ENCODE results near the gene PAX8. TPM values are rescaled to one million over a fixed set of nuclear protein-coding genes. Genes with fewer than 3 reads are reported as not detected.
"Not testable (repeated sequence)": the region's sequence is repeated elsewhere in the genome, so short reads cannot be mapped to it uniquely, and the experiment has no call there.

PAX8 gene
- total RNA-seq, 1 experiment from 2014 or later: 0.15 TPM

- CTCF ChIA-PET: no interaction called here
- POLR2A ChIA-PET: no interaction called here
- Histone ChIP-seq H3K36me3 (ENCODE audit: control insufficient read depth, insufficient read depth, low read length) (no peaks in the 10 kb centered on the region), H3K27me3 (ENCODE audit: control insufficient read depth, insufficient read depth, low read length) (no peaks in the 10 kb centered on the region; the same call in none of the 2 replicates), H3K27ac (ENCODE audit: low read length) (no peak overlapping the region), H3K9me3 (ENCODE audit: control insufficient read depth, insufficient read depth, low read depth, low read length) (no peaks in the 10 kb centered on the region), H3K4me1 (ENCODE audit: control insufficient read depth, insufficient read depth, low read length) (no peaks in the 10 kb centered on the region), H3K4me3 (ENCODE audit: low read depth in 2 of 2, low read length in 2 of 2) (no peak overlapping the region)
- DNase-seq (ENCODE audit: low read depth, low spot score) (no peak), ATAC-seq (no peak)
- no peak for TF ChIP-seq CTCF (IDR thresholded peaks at IDR 0.05)
- in situ Hi-C loops (cut with HindIII; ENCODE audit: low pct_unique_long_range_greater_than_20kb, low sequenced_read_pairs) (no loop called here), intact Hi-C loops (cut with micrococcal nuclease; ENCODE audit: unreplicated experiment) (no loop called here)
- BruUV-seq (replicated peaks): no TSS peak
Measured at GRCh38 chr2:113309655-113310387, 31.1 kb upstream of the PAX8 start.

GRCh38 chr2:113308784-113309183 lies 30.1 kb upstream of the PAX8 start:
- BruUV-seq (replicated peaks); H3K4me1 ChIP-seq (ENCODE audit: control insufficient read depth, insufficient read depth, low read length); POLR2A ChIA-PET; in situ Hi-C loops (cut with HindIII; ENCODE audit: low pct_unique_long_range_greater_than_20kb, low sequenced_read_pairs); ATAC-seq; H3K36me3 ChIP-seq (ENCODE audit: control insufficient read depth, insufficient read depth, low read length); H3K4me3 ChIP-seq (ENCODE audit: low read depth in 2 of 2, low read length in 2 of 2); H3K9me3 ChIP-seq (ENCODE audit: control insufficient read depth, insufficient read depth, low read depth, low read length); DNase-seq (ENCODE audit: low read depth, low spot score); H3K27ac ChIP-seq (ENCODE audit: low read length); CTCF ChIA-PET; intact Hi-C loops (cut with micrococcal nuclease; ENCODE audit: unreplicated experiment); H3K27me3 ChIP-seq (ENCODE audit: control insufficient read depth, insufficient read depth, low read length): not testable (repeated sequence)

GRCh38 chr2:113306207-113306606 lies 27.5 kb upstream of the PAX8 start:
- DNase-seq (ENCODE audit: low read depth, low spot score); H3K4me1 ChIP-seq (ENCODE audit: control insufficient read depth, insufficient read depth, low read length); H3K27ac ChIP-seq (ENCODE audit: low read length); intact Hi-C loops (cut with micrococcal nuclease; ENCODE audit: unreplicated experiment); in situ Hi-C loops (cut with HindIII; ENCODE audit: low pct_unique_long_range_greater_than_20kb, low sequenced_read_pairs); H3K9me3 ChIP-seq (ENCODE audit: control insufficient read depth, insufficient read depth, low read depth, low read length); H3K36me3 ChIP-seq (ENCODE audit: control insufficient read depth, insufficient read depth, low read length); H3K4me3 ChIP-seq (ENCODE audit: low read depth in 2 of 2, low read length in 2 of 2); H3K27me3 ChIP-seq (ENCODE audit: control insufficient read depth, insufficient read depth, low read length); POLR2A ChIA-PET; ATAC-seq; CTCF ChIA-PET; BruUV-seq (replicated peaks): not testable (repeated sequence)

GRCh38 chr2:113305749-113306148 lies 27.0 kb upstream of the PAX8 start:
- BruUV-seq (replicated peaks); H3K27ac ChIP-seq (ENCODE audit: low read length); H3K4me1 ChIP-seq (ENCODE audit: control insufficient read depth, insufficient read depth, low read length); in situ Hi-C loops (cut with HindIII; ENCODE audit: low pct_unique_long_range_greater_than_20kb, low sequenced_read_pairs); POLR2A ChIA-PET; H3K36me3 ChIP-seq (ENCODE audit: control insufficient read depth, insufficient read depth, low read length); H3K4me3 ChIP-seq (ENCODE audit: low read depth in 2 of 2, low read length in 2 of 2); intact Hi-C loops (cut with micrococcal nuclease; ENCODE audit: unreplicated experiment); H3K27me3 ChIP-seq (ENCODE audit: control insufficient read depth, insufficient read depth, low read length); H3K9me3 ChIP-seq (ENCODE audit: control insufficient read depth, insufficient read depth, low read depth, low read length); ATAC-seq; DNase-seq (ENCODE audit: low read depth, low spot score): not testable (repeated sequence)
- CTCF ChIA-PET: interaction anchor here (0.6 kb wide), 1 partner anchor 107 kb away, joined by 8 read pairs; no protein-coding TSS in a partner anchor

GRCh38 chr2:113305146-113305545 lies 26.4 kb upstream of the PAX8 start:
- no peaks in the 10 kb centered on the region for H3K36me3 ChIP-seq (ENCODE audit: control insufficient read depth, insufficient read depth, low read length)
- intact Hi-C loops (cut with micrococcal nuclease; ENCODE audit: unreplicated experiment): no loop called here
- in situ Hi-C loops (cut with HindIII; ENCODE audit: low pct_unique_long_range_greater_than_20kb, low sequenced_read_pairs): no loop called here
- no peaks in the 10 kb centered on the region; the same call in none of the 2 replicates for H3K27me3 ChIP-seq (ENCODE audit: control insufficient read depth, insufficient read depth, low read length)
- H3K4me1 ChIP-seq (ENCODE audit: control insufficient read depth, insufficient read depth, low read length): no peaks in the 10 kb centered on the region
- POLR2A ChIA-PET: no interaction called here
- BruUV-seq (replicated peaks): no TSS peak
- no peaks in the 10 kb centered on the region for H3K9me3 ChIP-seq (ENCODE audit: control insufficient read depth, insufficient read depth, low read depth, low read length)
- ATAC-seq (no peak), DNase-seq (ENCODE audit: low read depth, low spot score) (no peak)
- CTCF ChIA-PET: interaction anchor here (0.6 kb wide), 1 partner anchor 107 kb away, joined by 8 read pairs; no protein-coding TSS in a partner anchor
- no peak overlapping the region for H3K27ac ChIP-seq (ENCODE audit: low read length)
- no peak overlapping the region for H3K4me3 ChIP-seq (ENCODE audit: low read depth in 2 of 2, low read length in 2 of 2)
- no peak for TF ChIP-seq REST (IDR thresholded peaks at IDR 0.05; ENCODE audit: insufficient read depth in 1 of 2, low read depth in 2 of 2, low read length in 1 of 2)
- no peak for TF ChIP-seq CTCF (IDR thresholded peaks at IDR 0.05)
- TF ChIP-seq TCF7L2 (IDR thresholded peaks at IDR 0.05; ENCODE audit: low read depth, low read length): no peak
- no peak for TF ChIP-seq POLR2AphosphoS5 (IDR thresholded peaks at IDR 0.05; ENCODE audit: low read depth, low read length)

Measured in Panc1 (cell line).